Measurements from ENCODE around the gene EREG. TPM values are rescaled to one million over a fixed set of nuclear protein-coding genes. Genes with fewer than 3 reads are reported as not detected.
"Not testable (repeated sequence)": the region's sequence is repeated elsewhere in the genome, so short reads cannot be mapped to it uniquely, and the experiment has no call there.

Gene EREG
- total RNA-seq, 1 donor from 2014 or later, result 3.9 TPM

DNA sequence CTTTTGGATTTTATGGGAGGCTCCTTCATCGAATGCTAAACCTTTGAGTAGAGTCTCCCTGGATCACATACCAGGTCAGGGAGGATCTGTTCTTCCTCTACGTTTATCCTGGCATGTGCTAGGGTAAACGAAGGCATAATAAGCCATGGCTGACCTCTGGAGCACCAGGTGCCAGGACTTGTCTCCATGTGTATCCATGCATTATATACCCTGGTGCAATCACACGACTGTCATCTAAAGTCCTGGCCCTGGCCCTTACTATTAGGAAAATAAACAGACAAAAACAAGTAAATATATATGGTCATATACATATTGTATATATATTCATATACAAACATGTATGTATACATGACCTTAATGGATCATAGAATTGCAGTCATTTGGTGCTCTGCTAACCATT lies 21.2 kb downstream of the EREG start:
- DNase-seq (ENCODE audit: extremely low read depth, low read depth, low spot score), result no peak

DNA sequence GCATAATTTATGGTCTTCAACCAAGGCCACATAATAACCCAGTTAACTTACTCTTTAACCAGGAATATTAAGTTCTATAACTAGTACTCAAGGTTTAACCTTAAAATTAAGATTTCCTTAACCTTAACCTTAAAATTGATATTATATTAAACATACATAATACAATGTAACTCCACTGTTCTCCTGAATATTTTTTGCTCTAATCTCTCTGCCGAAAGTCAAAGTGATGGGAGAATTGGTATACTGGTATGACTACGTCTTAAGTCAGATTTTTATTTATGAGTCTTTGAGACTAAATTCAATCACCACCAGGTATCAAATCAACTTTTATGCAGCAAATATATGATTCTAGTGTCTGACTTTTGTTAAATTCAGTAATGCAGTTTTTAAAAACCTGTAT lies 22.8 kb downstream of the EREG start:
- DNase-seq (ENCODE audit: extremely low read depth, low read depth, low spot score), result no peak

DNA sequence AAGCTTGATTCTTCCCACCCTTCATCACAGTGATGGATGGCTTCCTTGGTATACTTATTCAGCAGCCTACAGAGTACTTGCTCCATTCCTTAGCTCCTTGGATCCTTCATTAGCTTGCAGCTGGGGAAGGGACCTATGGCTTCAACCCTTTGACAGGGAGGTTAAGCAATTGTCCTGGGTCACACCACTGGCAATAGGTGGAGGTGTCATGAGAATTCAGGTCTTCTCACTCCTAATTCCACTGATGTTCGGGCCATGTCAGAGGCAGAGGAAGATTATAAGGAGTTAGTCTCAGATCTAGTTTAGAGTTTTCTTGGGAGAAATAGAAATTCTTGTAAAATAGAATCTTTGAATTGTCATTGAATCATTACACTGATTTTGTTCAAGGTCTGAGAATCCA lies 24.5 kb downstream of the EREG start:
- DNase-seq (ENCODE audit: extremely low read depth, low read depth, low spot score), result no peak

DNA sequence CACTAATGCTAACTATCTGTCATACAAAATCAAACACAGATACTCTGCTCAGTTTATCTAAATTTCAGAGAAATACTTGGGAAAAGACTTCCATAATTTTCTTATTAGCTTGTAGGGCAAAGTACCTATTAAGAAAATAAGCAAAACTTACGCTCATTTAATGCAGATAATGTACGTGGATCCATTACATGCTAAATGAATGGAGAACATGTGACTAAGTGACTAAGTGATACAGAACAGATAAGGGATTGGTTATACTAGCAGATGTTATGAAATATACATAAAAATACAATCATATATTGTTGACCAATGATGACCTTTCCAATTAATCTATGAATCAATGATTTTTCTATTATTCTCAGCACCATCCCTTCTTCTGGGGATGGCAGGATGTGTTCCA lies 25.7 kb downstream of the EREG start:
- no peak for DNase-seq (ENCODE audit: extremely low read depth, low read depth, low spot score)

DNA sequence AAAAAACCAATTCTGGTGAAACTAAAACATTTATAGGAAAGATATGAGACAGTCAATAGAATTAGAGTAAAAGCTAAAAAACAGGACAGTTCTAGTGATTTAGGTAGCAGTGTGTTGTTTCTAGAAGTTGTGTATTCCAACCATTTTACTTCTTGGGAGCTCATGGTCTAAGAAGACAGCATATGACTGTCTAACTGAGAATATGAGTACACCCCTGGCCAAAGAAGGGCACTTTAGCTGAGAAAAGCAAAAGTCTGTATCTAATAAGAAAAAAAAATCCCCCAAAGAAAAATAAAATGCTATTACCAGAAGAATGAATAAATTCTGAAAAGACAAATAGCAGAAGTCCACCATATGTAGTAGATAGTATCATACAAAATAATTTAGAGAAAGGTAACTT lies 26.4 kb downstream of the EREG start:
- DNase-seq (ENCODE audit: extremely low read depth, low read depth, low spot score), result no peak

DNA sequence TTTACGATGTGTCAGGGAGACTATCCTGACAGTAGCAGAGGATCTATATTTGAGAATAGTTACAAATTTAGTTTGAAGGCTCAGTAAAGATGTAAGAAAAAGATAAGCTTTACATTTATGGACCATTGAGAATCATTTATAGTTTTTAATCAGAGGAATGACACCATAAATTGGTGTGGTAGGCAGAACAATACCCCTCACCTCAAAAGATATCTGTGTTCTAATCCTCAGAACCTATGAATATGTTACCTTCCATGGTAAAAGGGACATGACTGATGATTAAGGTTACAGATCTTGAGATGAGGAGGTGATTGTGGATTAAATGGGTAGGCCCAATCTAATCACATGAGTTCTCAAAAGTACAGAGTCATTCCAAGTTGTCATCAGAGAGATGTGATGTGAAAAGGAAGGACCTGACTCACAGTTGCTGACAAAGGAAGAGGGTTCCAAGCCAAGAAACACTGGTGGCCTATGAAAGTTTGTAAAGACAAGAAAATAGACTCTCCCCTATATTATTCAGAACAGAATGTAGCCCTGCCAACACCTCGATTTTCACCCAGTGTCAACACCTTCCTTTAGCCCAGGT lies 27.0 kb downstream of the EREG start:
- DNase-seq (ENCODE audit: extremely low read depth, low read depth, low spot score), result no peak

- no peak for DNase-seq (ENCODE audit: extremely low read depth, low read depth, low spot score)
Measured at GRCh38 chr4:74394476-74395136, 29.7 kb downstream of the EREG start.

GRCh38 chr4:74395633-74396032 lies 30.7 kb downstream of the EREG start:
- no peak for DNase-seq (ENCODE audit: extremely low read depth, low read depth, low spot score)

DNA sequence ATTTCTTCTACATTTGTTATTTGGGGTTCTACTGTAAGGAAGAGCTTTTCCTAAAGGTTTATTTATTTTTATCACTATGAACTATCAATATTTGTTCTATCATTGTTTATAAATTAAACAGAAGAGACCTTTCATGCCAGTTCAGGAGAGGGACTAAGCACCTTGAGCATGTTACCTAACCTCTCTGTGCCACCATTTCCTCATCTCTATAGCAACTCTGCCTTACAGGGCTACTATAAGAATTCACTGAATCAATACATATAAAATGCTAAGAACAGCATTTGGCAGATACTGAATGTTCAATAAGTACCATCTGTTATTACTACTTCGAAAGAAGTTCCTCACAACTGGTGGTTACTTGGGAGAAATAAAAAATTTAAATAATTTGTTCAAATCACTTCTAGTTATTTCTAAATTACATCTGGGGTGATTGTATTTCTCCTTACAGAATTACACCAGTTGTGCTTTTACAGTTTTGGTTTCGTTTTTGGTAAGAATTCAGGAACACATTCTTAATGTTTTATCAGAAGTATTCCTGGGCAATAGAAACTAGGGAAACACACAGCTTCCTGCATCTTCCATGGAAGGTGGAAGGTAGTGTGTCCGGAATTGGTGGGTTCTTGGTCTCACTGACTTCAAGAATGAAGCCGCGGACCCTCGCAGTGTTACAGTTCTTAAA lies 32.9 kb downstream of the EREG start:
- DNase-seq (ENCODE audit: extremely low read depth, low read depth, low spot score), result no peak

DNA sequence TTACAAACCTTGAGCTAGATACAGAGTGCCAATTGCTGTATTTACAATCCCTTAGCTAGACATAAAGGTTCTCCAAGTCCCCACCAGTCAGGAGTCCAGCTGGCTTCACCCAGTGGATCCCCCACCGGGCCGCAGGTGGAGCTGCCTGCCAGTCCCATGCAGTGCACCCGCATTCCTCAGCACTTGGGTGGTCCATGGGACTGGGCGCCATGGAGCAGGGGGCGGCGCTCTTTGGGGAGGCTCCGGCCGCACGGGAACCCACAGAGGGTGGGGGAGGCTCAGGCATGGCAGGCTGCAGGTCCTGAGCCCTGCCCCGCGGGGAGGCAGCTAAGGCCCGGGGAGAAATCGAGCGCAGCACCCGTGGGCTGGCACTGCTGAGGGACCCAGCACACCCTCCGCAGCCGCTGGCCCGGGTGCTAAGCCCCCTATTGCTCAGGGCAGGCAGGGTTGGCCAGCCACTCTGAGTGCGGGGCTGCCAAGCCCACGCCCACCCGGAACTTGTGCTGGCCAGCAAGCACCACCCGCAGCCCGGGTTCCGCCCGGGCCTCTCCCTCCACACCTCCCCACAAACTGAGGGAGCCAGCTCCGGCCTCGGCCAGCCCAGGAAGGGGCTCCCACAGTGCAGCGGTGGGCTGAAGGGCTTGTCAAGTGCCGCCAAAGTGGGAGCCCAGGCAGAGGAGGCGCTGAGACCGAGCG lies 34.1 kb downstream of the EREG start:
- not testable (repeated sequence) for DNase-seq (ENCODE audit: extremely low read depth, low read depth, low spot score)

- DNase-seq (ENCODE audit: extremely low read depth, low read depth, low spot score), result no peak
Measured at GRCh38 chr4:74400395-74400794, 35.5 kb downstream of the EREG start.

DNA sequence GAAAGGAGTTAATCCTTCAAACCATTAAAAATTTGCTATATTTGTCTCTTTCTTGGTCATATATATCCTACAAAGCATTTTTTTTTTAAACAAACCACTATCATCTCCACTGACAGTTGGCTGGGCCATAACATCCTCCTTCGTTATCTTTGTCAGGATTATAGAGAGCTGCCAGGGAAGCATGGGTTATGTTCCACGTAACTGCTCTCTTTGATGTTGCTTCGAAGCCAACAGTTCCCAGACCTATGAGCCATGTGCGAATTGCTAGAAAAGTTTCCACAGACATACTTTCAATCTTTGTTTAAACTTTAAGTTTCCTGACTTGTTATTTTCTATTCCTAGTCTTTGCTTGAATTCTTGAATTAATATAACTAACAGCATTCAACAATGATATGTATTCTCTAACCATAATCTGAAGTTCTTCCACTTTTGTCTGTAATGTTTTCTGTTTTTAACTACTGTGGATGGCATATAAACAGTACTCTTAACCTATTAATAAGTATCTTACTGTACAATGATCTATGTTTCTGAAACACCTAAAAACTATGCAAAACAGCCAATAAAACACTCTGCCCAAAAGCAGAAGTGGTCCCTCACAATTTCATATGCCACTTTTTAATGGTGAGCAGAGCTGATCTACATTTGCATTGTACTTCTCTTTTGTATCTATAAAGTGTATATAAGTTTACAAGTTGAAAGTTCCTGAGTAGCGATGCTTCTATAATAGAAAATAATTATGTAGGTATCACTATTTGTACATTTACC lies 37.9 kb downstream of the EREG start:
- no peak for DNase-seq (ENCODE audit: extremely low read depth, low read depth, low spot score)

DNA sequence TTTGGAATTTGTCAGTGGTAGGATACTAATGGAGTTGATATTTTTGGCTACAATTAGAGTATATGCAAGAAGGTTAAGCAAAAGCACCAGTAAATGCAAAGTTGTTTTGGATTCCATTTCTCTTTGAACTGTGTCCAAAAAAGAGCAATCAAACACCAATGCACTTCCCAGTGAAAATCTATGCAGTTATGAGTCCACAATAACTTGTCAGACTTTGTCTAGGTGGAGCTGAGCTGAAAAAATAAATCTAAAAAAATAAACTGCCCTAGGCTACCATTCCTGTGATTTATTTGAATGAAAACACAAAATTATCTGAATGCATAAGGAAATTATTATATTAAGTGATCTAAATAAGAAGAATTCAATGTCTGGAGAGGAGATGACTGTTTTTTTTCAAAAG lies 42.9 kb downstream of the EREG start:
- DNase-seq (ENCODE audit: extremely low read depth, low read depth, low spot score), result no peak

- DNase-seq (ENCODE audit: extremely low read depth, low read depth, low spot score), result no peak
Measured at GRCh38 chr4:74408639-74409038, 43.7 kb downstream of the EREG start.

DNA sequence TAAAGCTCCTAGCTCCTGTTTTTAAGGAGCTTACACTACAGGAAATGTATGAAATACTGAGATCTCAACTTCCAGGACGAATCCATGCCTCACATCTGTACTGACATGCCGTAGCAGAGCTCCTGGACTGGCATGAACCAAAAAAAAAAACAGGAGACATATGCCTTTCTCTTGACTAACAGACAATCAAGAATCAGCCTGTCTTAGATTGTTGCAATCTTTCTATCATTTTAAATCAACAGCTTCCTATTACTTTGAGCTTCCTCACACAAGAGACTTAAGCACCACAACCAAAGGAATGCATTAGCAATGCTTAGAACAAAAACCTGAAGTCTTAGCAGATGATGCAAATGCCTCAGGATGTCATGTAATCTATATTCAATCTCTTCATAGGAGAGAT lies 45.3 kb downstream of the EREG start:
- DNase-seq (ENCODE audit: extremely low read depth, low read depth, low spot score), result no peak

DNA sequence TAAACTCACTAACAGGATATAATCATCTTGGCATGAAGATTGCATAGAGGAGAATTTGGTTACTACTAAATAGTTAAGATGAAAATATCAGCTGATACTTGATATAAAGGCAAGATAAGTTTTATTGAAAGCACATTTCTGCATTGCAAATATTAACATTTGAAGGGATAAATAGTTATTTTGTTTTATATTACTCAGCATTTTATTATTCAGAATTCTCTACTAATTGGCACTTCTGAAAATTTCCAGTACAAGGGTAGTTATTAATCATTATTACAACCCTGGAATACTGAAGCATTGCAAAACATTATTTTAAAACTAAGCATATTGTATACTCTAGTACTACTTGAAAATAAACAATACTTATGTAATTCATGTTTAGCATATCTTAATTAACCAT lies 47.3 kb downstream of the EREG start:
- DNase-seq (ENCODE audit: extremely low read depth, low read depth, low spot score), result no peak

DNA sequence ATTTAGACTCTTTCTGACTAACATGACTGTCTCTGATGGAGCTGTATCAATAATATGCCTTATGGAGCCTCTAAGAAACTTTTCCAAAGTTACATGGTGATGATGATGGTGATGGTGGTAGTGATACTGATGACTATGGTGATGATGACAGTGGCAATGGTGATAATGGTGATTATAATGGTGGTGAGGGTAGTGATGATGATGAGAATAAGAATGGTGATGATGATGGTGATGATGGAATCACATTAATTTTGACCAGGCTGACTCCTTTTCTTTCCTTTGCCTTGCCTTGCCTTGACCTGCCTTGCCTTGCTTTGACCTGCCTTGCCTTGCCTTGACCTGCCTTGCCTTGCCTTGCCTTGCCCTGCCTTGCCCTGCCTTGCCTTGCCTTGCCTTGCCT lies 48.3 kb downstream of the EREG start:
- DNase-seq (ENCODE audit: extremely low read depth, low read depth, low spot score), result no peak

- DNase-seq (ENCODE audit: extremely low read depth, low read depth, low spot score), result no peak
Measured at GRCh38 chr4:74414149-74414809, 49.3 kb downstream of the EREG start.

DNA sequence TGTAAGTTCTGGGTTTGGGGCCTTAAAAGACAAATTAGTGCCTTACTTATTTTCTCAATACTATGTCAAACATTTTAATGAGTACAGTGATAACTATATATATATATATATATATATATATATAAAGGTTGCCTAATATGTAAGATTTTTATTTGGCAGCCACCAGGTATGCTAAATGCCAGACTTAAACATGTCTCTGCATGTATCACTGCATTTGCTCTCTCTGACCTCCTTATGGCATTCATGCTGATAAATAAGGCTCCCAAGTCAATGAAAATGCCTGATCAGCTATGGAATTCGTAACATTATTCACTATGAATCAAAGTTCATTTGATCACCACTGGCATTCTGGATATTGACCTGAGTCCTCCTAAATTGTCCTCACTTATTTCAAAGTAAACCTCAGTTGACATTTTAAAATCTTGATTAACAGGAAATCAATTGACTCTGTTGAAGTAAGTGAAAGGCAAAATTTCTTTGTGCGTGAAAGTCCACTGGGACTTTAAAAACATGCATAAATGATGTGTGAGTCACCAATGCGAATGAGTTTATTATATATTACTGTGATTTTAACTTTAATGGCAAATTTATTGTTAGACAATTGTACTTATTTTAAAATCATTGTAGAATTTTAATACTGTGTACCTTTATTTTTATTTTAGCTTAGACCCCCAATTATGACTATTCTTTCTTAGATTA lies 50.8 kb downstream of the EREG start:
- no peak for DNase-seq (ENCODE audit: extremely low read depth, low read depth, low spot score)
